ENCODE results near the gene TNS1. TPM values are rescaled to one million over a fixed set of nuclear protein-coding genes. Genes with fewer than 3 reads are reported as not detected.

The TNS1 gene
- total and polyA plus RNA-seq, 9 of the 15 experiments (the other 6 are each of a cell fraction or from before 2014, with no cell fraction given): 0.13 to 2.7 (median 0.77) TPM

GRCh38 chr2:217821536-217822147 lies 181.2 kb downstream of the TNS1 start:
- FAIRE-seq (no peak), DNase-seq (ENCODE audit: extremely low read depth in 1 of 4, low spot score in 3 of 4) (no peak), ATAC-seq (no peak)
- H3K4me3 ChIP-seq: no peak overlapping the region
- H3K9me3 ChIP-seq (replicated peaks; ENCODE audit: control insufficient read depth, insufficient read depth, low read depth, low read length): no peaks in the 10 kb centered on the region
- no peak overlapping the region for H2AFZ ChIP-seq (ENCODE audit: low read depth, low read length)
- CTCF ChIA-PET (ENCODE audit: low intra/inter-chr PET ratio): no interaction called here
- no peaks in the 10 kb centered on the region for H3K79me2 ChIP-seq (ENCODE audit: control insufficient read depth, insufficient read depth, low read length)
- 0 out of 5 replicates have a peak, but pooled peaks cover 0 to 4% of the 10 kb centered on the region in 2 experiments for H3K27me3 ChIP-seq (ENCODE audit: control insufficient read depth in 2 of 2, insufficient read depth in 2 of 2, low read length in 2 of 2)
- no peak overlapping the region for H3K27ac ChIP-seq (ENCODE audit: extremely low read depth, low read depth, low read length)
- no peaks in the 10 kb centered on the region for H3K9me1 ChIP-seq (ENCODE audit: control insufficient read depth, insufficient read depth, low read length)
- H4K20me1 ChIP-seq (replicated peaks; ENCODE audit: control insufficient read depth, insufficient read depth, low read length): no peaks in the 10 kb centered on the region
- TF ChIP-seq ZNF165 (CRISPR knock-in tag; IDR thresholded peaks at IDR 0.05; ENCODE audit: borderline replicate concordance) (no peak), ZKSCAN3 (CRISPR knock-in tag; IDR thresholded peaks at IDR 0.05) (no peak), KDM1A (IDR thresholded peaks at IDR 0.05) (no peak)
- no peaks in the 10 kb centered on the region; the same call in 2 of the 3 replicates for H3K36me3 ChIP-seq (ENCODE audit: control insufficient read depth, insufficient read depth, low read length)
- no peak overlapping the region for H3K9ac ChIP-seq (ENCODE audit: insufficient read depth in 1 of 2, low read depth in 2 of 2, low read length in 2 of 2)
- BruUV-seq (replicated peaks): no TSS peak
- peaks cover 12 to 21% of the 10 kb centered on the region in 2 experiments; a peak in 4 of 5 replicates for H3K4me1 ChIP-seq (replicated peaks in 1 of 2; ENCODE audit: control insufficient read depth in 2 of 2, insufficient read depth in 2 of 2, low read length in 2 of 2)
- intact Hi-C loops (cut with micrococcal nuclease) (no loop called here), in situ Hi-C loops (cut with MboI) (no loop called here)
- WGBS (ENCODE audit: insufficient coverage, low coverage, missing lambda C conversion rate): 31% methylated on average over 9 of the region's 12 CpGs
- H3K4me2 ChIP-seq (ENCODE audit: insufficient read depth, low read length): no peak overlapping the region
- POLR2A ChIA-PET: no interaction called here

- Histone ChIP-seq H3K9ac (ENCODE audit: insufficient read depth in 1 of 2, low read depth in 2 of 2, low read length in 2 of 2) (no peak overlapping the region; a peak in 1 of 4 replicates), H3K9me3 (replicated peaks; ENCODE audit: control insufficient read depth, insufficient read depth, low read depth, low read length) (no peaks in the 10 kb centered on the region), H3K4me2 (ENCODE audit: insufficient read depth, low read length) (no peak overlapping the region), H3K4me1 (replicated peaks in 1 of 2; ENCODE audit: control insufficient read depth in 2 of 2, insufficient read depth in 2 of 2, low read length in 2 of 2) (peaks cover 8 to 17% of the 10 kb centered on the region in 2 experiments; a peak in 4 of 5 replicates), H3K27me3 (ENCODE audit: control insufficient read depth in 2 of 2, insufficient read depth in 2 of 2, low read length in 2 of 2) (0 out of 5 replicates have a peak, but pooled peaks cover 0 to 4% of the 10 kb centered on the region in 2 experiments), H3K79me2 (ENCODE audit: control insufficient read depth, insufficient read depth, low read length) (no peaks in the 10 kb centered on the region), H3K4me3 (no peak overlapping the region), H3K9me1 (ENCODE audit: control insufficient read depth, insufficient read depth, low read length) (no peaks in the 10 kb centered on the region), H2AFZ (ENCODE audit: low read depth, low read length) (no peak overlapping the region), H3K27ac (ENCODE audit: extremely low read depth, low read depth, low read length) (no peak overlapping the region), H4K20me1 (replicated peaks; ENCODE audit: control insufficient read depth, insufficient read depth, low read length) (no peaks in the 10 kb centered on the region), H3K36me3 (ENCODE audit: control insufficient read depth, insufficient read depth, low read length) (no peaks in the 10 kb centered on the region; the same call in 2 of the 3 replicates)
- in situ Hi-C loops (cut with MboI): no loop called here
- no peak for ATAC-seq
- intact Hi-C loops (cut with micrococcal nuclease): no loop called here
- no TSS peak for BruUV-seq (replicated peaks)
- DNase-seq (ENCODE audit: extremely low read depth in 1 of 4, low spot score in 3 of 4): no peak
- TF ChIP-seq ZNF12 (CRISPR knock-in tag; IDR thresholded peaks at IDR 0.05) (no peak), MLLT1 (IDR thresholded peaks at IDR 0.05) (no peak), NR3C1 (CRISPR knock-in tag; IDR thresholded peaks at IDR 0.05) (no peak), EGR1 (conservative IDR thresholded peaks at IDR 0.05) (no peak), KHSRP (IDR thresholded peaks at IDR 0.05) (no peak), MCM2 (IDR thresholded peaks at IDR 0.05; ENCODE audit: low read depth) (no peak), PHTF2 (CRISPR knock-in tag; IDR thresholded peaks at IDR 0.05) (no peak), NRF1 (conservative IDR thresholded peaks at IDR 0.05 in 1 of 2, IDR thresholded peaks at IDR 0.05 in 1 of 2) (no peak), SLC30A9 (CRISPR knock-in tag; IDR thresholded peaks at IDR 0.05) (no peak), TRIM28 (IDR thresholded peaks at IDR 0.05) (no peak)
- TF ChIP-seq, protein P1, sequence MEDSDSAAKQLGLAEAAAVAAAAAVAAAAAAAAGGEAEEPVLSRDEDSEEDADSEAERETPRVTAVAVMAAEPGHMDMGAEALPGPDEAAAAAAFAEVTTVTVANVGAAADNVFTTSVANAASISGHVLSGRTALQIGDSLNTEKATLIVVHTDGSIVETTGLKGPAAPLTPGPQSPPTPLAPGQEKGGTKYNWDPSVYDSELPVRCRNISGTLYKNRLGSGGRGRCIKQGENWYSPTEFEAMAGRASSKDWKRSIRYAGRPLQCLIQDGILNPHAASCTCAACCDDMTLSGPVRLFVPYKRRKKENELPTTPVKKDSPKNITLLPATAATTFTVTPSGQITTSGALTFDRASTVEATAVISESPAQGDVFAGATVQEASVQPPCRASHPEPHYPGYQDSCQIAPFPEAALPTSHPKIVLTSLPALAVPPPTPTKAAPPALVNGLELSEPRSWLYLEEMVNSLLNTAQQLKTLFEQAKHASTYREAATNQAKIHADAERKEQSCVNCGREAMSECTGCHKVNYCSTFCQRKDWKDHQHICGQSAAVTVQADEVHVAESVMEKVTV (CRISPR knock-in tag; IDR thresholded peaks at IDR 0.05): no peak
- ChIA-PET CTCF (ENCODE audit: low intra/inter-chr PET ratio) (no interaction called here), POLR2A (interaction anchor here (0.5 to 0.6 kb wide), 2 partner anchors 10 to 642 kb away, joined by 3 read pairs; no protein-coding TSS in a partner anchor)
- FAIRE-seq: no peak
- WGBS (ENCODE audit: insufficient coverage, low coverage, missing lambda C conversion rate): 45% methylated on average over 3 of the region's 4 CpGs
Observed at GRCh38 chr2:217820904-217821303, 181.9 kb downstream of the TNS1 start.

Measured in K562 (cell line).